D721Med (cell line): Measurements from ENCODE around the gene KLKB1.
A peak's percentile ranks its signal among the peaks of the same experiment; 100 is the strongest.

Experiments used
- DNase-seq: peaks from one replicate; pipeline ENCODE4 v3.0.0; 2011; ENCODE audit warnings: low spot score; ENCODE audit not compliant: insufficient read length
- FAIRE-seq: peaks from 2 replicates; lab custom pipeline; 2011; peaks lifted over from hg19 to GRCh38; lab: Jason Lieb, UNC
- CTCF ChIP-seq: IDR thresholded peaks from 2 replicates; pipeline ENCODE4 v1.5.1; 2012; ENCODE audit warnings: mild to moderate bottlenecking, control low read depth; ENCODE audit not compliant: insufficient read depth; ENCODE audit errors: missing control alignments

The KLKB1 gene

GRCh38 chr4:186283311-186283710 is 56.0 kb downstream of the KLKB1 start:
- DNase-seq (no peak), FAIRE-seq (no peak)
- TF ChIP-seq CTCF, result no peak

GRCh38 chr4:186285147-186285546 is 57.8 kb downstream of the KLKB1 start:
- TF ChIP-seq CTCF, result no peak
- FAIRE-seq, result no peak
- no peak for DNase-seq

DNA sequence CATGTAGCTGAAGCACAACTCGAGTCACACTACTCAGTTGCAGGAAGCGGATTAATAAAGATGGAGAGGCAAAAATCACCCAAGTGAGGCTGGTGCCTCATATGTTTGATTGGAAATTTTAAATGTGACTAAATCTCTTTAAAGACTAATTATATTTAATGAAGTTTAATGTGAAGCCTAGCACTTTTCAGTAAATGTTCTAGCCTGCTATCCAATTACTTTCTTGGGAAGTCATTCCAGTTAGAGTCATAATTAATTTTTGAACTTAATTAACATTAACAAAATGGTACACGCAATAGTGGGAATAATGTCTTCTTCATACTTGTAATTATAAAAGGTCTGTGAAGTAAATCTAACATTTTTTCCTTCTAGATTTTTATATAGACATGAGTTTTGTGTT is 59.3 kb downstream of the KLKB1 start:
- DNase-seq, result no peak
- no peak for TF ChIP-seq CTCF
- no peak for FAIRE-seq

DNA sequence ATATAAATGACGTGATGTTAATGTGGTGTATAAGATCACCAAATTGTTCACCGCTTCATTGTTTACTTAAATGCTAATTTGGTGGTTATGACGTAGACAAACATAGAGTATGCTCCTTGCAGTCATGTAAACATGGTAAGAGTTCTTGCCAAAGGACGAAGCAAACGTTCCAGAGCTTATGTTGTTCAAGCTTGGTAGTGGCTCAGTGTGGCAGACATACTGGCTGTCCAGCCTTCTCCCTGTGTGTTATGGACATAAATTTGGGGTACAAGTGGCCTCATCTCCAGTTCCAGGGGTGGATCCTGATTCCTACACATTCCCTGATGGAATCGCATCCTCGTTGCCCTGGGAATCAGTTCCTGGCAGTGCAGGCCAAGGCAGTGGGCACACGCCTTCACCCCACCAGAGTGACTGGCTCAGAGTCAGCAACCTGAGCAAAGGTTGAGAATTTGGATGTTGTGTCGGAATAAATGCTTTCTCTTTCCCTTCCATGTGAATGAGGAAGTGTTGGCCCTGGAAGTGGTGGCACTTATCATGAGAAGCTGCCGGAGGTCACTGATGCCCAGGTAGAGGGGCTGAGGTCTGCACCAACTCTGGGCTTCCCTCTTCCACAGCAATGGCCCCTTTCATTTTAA is 64.1 kb downstream of the KLKB1 start:
- FAIRE-seq, result no peak
- TF ChIP-seq CTCF, result no peak

DNA sequence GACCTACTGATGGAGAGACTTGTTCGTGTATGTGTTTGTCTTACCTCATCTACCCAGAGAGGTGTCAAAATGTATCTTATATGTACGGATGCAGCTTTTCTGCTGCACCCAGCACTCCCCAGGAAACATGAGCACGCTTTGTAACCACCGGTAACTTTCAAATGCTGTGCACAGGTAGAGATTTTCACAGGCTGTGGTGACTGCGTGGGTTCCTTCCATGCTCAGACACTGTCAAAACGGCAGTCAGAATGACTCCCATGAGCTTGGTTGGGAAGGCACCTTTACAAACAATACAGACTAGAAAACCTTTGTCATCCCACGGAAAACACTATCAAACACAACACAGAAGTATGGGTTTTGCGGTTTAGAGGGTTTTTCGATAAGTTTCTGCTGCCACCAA is 66.9 kb downstream of the KLKB1 start:
- TF ChIP-seq CTCF, result no peak

More for the DNA sequence above, 64.1 kb downstream of the KLKB1 start:
- DNase-seq, result no peak

GRCh38 chr4:186296481-186296880 is 69.2 kb downstream of the KLKB1 start:
- DNase-seq (no peak), FAIRE-seq (no peak)
- TF ChIP-seq CTCF, result no peak

More for the DNA sequence above, 66.9 kb downstream of the KLKB1 start:
- DNase-seq (no peak), FAIRE-seq (no peak)

DNA sequence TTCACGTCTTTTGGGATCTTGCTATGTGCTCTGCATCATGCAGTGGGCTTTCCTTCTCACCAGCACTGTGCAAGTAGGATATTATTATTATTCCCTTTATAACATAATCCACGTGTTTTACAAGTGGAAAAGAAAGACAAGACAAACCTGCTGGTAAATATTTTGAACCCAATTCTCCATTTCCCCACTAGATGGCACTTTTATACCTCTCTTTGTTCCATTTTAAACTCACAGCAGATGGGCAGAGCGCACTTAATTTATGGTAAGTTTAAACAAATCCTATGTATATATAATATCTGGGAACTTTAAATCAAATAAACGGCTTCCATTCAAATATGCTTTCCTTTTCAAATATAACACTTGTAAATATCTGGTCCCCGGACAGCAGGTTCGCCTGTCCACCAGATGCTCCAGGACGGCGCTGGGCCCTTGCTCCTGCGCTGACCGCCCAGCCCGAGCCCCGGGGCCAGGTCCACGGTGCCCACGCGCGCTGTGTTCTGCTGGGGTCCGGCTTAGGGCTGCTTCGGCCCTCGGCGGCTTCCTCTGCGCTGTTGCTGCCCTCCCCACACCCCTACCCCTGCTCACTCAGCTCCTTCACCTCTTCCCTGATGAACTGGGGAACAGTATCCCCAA is 69.8 kb downstream of the KLKB1 start:
- no peak for DNase-seq
- FAIRE-seq, result peak; percentile 71

More for the DNA sequence above, 69.8 kb downstream of the KLKB1 start:
- TF ChIP-seq CTCF, result peak; percentile 77
